Neutrophil (primary cell): Measurements from ENCODE around the gene SEC14L6.

ENCODE experiments used
- H3K27ac ChIP-seq: fragments of 200-600 bp; sonication (generic); 2 replicates; pipeline ENCODE4 v1.5.1; 2016; ENCODE audit warnings: mild to moderate bottlenecking, moderate library complexity
- H3K27me3 ChIP-seq: fragments of 200-600 bp; sonication (generic); 2 replicates; pipeline ENCODE4 v1.6.0; 2016; ENCODE audit warnings: mild to moderate bottlenecking
- H3K36me3 ChIP-seq: fragments of 200-600 bp; sonication (generic); 2 replicates; pipeline ENCODE4 v1.5.1; 2017
- H3K4me1 ChIP-seq, 2 experiments: fragments of 200-600 bp in 1 of 2; sonication (generic) in 1 of 2; 1 replicate in 1 of 2; 2 replicates in 1 of 2; pipeline versions ENCODE4 v1.5.1 to v1.6.1; 2013 to 2016; ENCODE audit warnings: low read depth in 1 of 2, low read length in 1 of 2, mild to moderate bottlenecking in 1 of 2, moderate library complexity in 1 of 2; ENCODE audit not compliant: control insufficient read depth in 1 of 2, insufficient read depth in 1 of 2
- H3K4me3 ChIP-seq, 2 experiments: fragments of 200-600 bp in 1 of 2; sonication (generic) in 1 of 2; 1 replicate in 1 of 2; 2 replicates in 1 of 2; pipeline ENCODE4 v1.5.1; 2013 to 2016; ENCODE audit warnings: low read depth in 1 of 2, low read length in 1 of 2, mild to moderate bottlenecking in 1 of 2, moderate library complexity in 1 of 2
- H3K9me3 ChIP-seq: fragments of 200-600 bp; sonication (generic); 2 replicates; pipeline ENCODE4 v1.5.1; 2016
- TF ChIP-seq, protein P1 (sequence below): fragments of 200-600 bp; sonication (generic); IDR thresholded peaks from 2 replicates; pipeline ENCODE4 v1.5.1; 2016; ENCODE audit warnings: antibody characterized with exemption

The SEC14L6 gene

DNA sequence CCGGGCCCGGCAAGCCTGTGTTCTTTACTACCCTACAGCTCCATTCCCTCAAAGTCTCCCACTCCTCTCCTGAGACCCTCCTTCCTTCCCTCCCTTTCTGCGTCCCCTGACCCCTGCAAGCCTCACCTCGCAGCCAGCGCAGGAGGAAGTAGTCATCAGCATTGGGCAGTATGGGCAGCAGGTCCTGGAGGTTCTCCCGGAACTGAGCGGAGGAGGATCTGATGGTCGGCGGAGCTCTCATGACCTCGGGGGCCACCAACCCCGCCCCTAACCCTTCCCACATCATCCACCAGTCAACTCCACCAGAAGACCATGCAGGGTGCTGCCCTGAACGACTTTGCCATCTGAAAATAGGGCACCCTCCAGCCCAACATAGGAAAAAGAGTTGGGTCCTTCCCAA, 43.0 kb downstream of the SEC14L6 start:
- H3K4me1 ChIP-seq: no peaks in the 10 kb centered on the region
- TF ChIP-seq, protein P1, sequence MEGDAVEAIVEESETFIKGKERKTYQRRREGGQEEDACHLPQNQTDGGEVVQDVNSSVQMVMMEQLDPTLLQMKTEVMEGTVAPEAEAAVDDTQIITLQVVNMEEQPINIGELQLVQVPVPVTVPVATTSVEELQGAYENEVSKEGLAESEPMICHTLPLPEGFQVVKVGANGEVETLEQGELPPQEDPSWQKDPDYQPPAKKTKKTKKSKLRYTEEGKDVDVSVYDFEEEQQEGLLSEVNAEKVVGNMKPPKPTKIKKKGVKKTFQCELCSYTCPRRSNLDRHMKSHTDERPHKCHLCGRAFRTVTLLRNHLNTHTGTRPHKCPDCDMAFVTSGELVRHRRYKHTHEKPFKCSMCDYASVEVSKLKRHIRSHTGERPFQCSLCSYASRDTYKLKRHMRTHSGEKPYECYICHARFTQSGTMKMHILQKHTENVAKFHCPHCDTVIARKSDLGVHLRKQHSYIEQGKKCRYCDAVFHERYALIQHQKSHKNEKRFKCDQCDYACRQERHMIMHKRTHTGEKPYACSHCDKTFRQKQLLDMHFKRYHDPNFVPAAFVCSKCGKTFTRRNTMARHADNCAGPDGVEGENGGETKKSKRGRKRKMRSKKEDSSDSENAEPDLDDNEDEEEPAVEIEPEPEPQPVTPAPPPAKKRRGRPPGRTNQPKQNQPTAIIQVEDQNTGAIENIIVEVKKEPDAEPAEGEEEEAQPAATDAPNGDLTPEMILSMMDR: no peak
- H3K9me3 ChIP-seq: no peaks in the 10 kb centered on the region
- peaks cover 72% of the 10 kb centered on the region for H3K27me3 ChIP-seq
- H3K4me3 ChIP-seq: no peak overlapping the region
- H3K27ac ChIP-seq: no peak overlapping the region
- H3K36me3 ChIP-seq: no peaks in the 10 kb centered on the region

DNA sequence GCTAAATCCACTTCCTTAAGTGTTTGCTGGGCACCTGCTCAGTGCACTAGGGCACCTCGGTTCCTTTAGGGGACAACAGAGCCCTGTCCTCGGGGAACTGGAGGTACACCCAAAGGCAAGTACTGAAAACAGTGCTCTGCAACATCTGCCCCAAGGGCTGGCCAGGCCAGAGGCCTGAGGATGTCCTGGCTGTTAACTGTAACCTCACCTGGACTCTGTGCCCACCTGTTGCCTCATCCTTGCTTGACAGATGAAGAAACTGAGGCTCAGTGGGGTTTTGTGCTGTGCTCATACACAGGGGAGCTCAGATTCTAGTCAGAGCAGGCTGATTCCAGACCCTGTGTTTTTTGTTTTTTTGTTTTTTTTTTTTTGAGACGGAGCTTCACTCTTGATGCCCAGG, 43.6 kb downstream of the SEC14L6 start:
- peaks cover 68% of the 10 kb centered on the region for H3K27me3 ChIP-seq

DNA sequence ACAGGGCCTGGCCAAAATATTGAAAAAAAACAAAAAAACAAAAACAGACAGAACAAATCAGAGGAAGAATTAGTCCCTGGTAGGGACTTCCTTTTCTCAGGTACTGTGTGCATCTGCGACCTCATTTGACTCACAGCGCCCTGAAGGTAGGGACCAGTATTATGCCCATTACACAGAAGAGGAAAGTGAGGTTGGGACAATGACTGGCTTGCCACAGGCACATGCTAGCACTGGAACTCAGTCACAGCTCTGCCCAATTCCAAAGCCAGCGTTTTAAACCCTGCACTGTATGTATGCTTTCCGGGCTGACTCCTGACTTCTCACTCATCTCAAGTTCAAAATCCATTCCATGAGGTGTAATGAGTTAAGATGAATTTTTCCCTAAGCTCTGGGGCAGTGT, 44.4 kb downstream of the SEC14L6 start:
- Histone ChIP-seq H3K27ac (no peak overlapping the region), H3K27me3 (peaks cover 67% of the 10 kb centered on the region)

More for the DNA sequence above, 43.6 kb downstream of the SEC14L6 start:
- Histone ChIP-seq H3K27ac (no peak overlapping the region), H3K4me1 (no peaks in the 10 kb centered on the region), H3K36me3 (no peaks in the 10 kb centered on the region), H3K9me3 (no peaks in the 10 kb centered on the region), H3K4me3 (no peak overlapping the region)
- TF ChIP-seq, protein P1: no peak

DNA sequence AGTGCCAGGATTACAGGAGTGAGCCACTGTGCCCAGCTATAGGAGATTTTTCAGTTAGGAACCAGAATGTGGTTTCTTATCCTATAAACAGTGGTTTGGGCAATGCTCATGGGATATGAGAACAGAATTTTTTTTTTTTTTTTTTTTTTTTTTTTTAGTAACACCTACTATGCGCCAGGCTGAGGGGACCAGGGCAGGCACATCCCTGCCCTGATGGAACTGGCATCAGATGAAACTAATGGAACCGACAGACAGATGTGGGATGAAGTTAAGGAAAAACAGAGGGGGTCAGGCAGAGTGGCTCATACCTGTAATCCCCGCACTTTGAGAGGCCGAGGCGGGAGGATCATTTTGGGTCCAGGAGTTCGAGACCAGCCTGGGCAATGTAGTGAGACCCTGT, 45.9 kb downstream of the SEC14L6 start:
- peaks cover 56% of the 10 kb centered on the region for H3K27me3 ChIP-seq
- H3K9me3 ChIP-seq: no peaks in the 10 kb centered on the region
- no peaks in the 10 kb centered on the region for H3K4me1 ChIP-seq
- H3K4me3 ChIP-seq: no peak overlapping the region
- H3K27ac ChIP-seq: no peak overlapping the region
- no peaks in the 10 kb centered on the region for H3K36me3 ChIP-seq
- TF ChIP-seq, protein P1: no peak

More for the DNA sequence above, 44.4 kb downstream of the SEC14L6 start:
- TF ChIP-seq, protein P1: no peak
- Histone ChIP-seq H3K4me1 (no peaks in the 10 kb centered on the region), H3K9me3 (no peaks in the 10 kb centered on the region), H3K4me3 (no peak overlapping the region), H3K36me3 (no peaks in the 10 kb centered on the region)

DNA sequence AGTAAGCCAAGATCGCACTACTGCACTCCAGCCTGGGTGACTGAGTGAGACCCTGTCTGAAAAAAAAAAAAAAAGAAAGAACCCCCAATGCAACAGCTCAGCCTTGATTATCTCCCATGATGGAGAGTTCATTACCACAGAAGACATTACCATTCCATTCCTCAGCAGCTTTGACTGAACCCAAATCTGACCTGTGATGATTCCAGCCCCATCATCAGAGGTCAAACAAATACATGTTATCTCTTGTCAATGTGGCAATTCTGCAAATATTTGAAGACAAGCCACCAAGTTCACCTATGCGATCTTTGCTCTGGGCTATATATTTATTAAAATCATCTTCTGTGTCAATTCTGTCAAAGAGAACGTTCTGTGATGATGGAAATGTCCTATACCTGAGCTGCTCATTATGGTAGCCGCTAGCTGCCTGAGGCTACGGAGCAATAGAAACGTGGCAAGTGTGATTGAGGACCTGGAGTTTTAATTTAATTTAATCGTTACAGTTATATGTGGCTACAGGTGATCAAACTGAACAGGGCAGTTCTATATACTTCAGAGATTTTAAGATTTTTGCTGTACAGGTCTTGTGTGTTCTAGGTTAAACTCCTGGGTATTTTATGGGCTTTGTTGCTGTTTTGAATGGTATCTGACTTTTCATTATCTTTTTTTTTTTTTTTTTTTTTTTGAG, 48.9 kb downstream of the SEC14L6 start:
- Histone ChIP-seq H3K9me3 (no peaks in the 10 kb centered on the region), H3K36me3 (no peaks in the 10 kb centered on the region), H3K27ac (no peak overlapping the region), H3K4me1 (no peaks in the 10 kb centered on the region), H3K4me3 (no peak overlapping the region), H3K27me3 (peaks cover 26% of the 10 kb centered on the region)
- TF ChIP-seq, protein P1: no peak
